K562 (cell line): Measurements from ENCODE around the gene ZCCHC3. TPM values are rescaled to one million over a fixed set of nuclear protein-coding genes. Genes with fewer than 3 reads are reported as not detected.

Experiments used
- AFF4 ChIP-seq: sonication (generic); formaldehyde crosslinking; IDR thresholded peaks from 2 replicates; pipeline ENCODE4 v1.8.0; 2023; ENCODE audit warnings: mild to moderate bottlenecking, missing genetic modification reagents
- CBX8 ChIP-seq: fragments of 200-600 bp; sonication (generic); IDR thresholded peaks from 2 replicates; pipeline ENCODE4 v1.6.1; 2012; ENCODE audit warnings: borderline replicate concordance, mixed run types, low read depth, mild to moderate bottlenecking, moderate library complexity, mixed read lengths, low read length, control low read depth, inconsistent platforms; ENCODE audit not compliant: poor library complexity, severe bottlenecking; ENCODE audit errors: extremely low read depth
- CC2D1A ChIP-seq: fragments of 450-650 bp; IDR thresholded peaks from 2 replicates; pipeline ENCODE4 v1.6.1; 2017; ENCODE audit warnings: mild to moderate bottlenecking
- EGR1 ChIP-seq: fragments of 450-650 bp; conservative IDR thresholded peaks from 2 replicates; pipeline ENCODE4 v1.6.1; 2017; ENCODE audit warnings: mild to moderate bottlenecking
- ETV5 ChIP-seq: sonication (generic); formaldehyde crosslinking; IDR thresholded peaks from 2 replicates; pipeline ENCODE4 v1.4.0; 2020; ENCODE audit warnings: low read depth, mild to moderate bottlenecking, missing genetic modification reagents
- FOXM1 ChIP-seq, 2 experiments: fragments of 450-650 bp in 1 of 2; sonication (generic) in 1 of 2; formaldehyde crosslinking in 1 of 2; IDR thresholded peaks; 2 replicates each; pipeline versions ENCODE4 v1.6.1 to v1.9.0; 2017 to 2022; ENCODE audit warnings: low read depth in 2 of 2, mild to moderate bottlenecking in 2 of 2, missing genetic modification reagents in 1 of 2, moderate library complexity in 1 of 2
- LARP7 ChIP-seq: fragments of 450-650 bp; IDR thresholded peaks from 2 replicates; pipeline ENCODE4 v1.6.1; 2016
- POLR2AphosphoS5 ChIP-seq: IDR thresholded peaks from 2 replicates; pipeline ENCODE4 v1.6.1; 2011; ENCODE audit warnings: mild to moderate bottlenecking, low read depth, low read length, moderate library complexity; ENCODE audit not compliant: control insufficient read depth, insufficient read depth
- PRDM10 ChIP-seq: fragments of 450-650 bp; IDR thresholded peaks from 2 replicates; pipeline ENCODE4 v1.6.1; 2018; ENCODE audit not compliant: partially characterized antibody
- PRPF4 ChIP-seq: fragments of 200-400 bp; formaldehyde crosslinking; IDR thresholded peaks from one replicate; pipeline ENCODE4 v1.6.1; 2017; ENCODE audit warnings: low read length, low read depth, mild to moderate bottlenecking; ENCODE audit not compliant: insufficient read depth, poor library complexity, severe bottlenecking
- RAD21 ChIP-seq, 2 experiments: fragments of 250-450 bp in 1 of 2; fragments of 450-650 bp in 1 of 2; sonication (Bioruptor Pico) in 1 of 2; formaldehyde crosslinking in 1 of 2; IDR thresholded peaks in 1 of 2; conservative IDR thresholded peaks in 1 of 2; 2 replicates each; pipeline versions ENCODE4 v1.4.0 to v1.8.0; 2020 to 2022; ENCODE audit warnings: mild to moderate bottlenecking in 2 of 2, moderate library complexity in 1 of 2
- STAG1 ChIP-seq: sonication (generic); formaldehyde crosslinking; IDR thresholded peaks from 2 replicates; pipeline ENCODE4 v1.5.0; 2020; ENCODE audit warnings: missing genetic modification reagents, borderline replicate concordance
- TAF9B ChIP-seq: fragments of 450-650 bp; IDR thresholded peaks from 2 replicates; pipeline ENCODE4 v1.6.1; 2018; ENCODE audit warnings: mild to moderate bottlenecking; ENCODE audit not compliant: partially characterized antibody
- XRCC5 ChIP-seq: fragments of 200-400 bp; formaldehyde crosslinking; IDR thresholded peaks from 2 replicates; pipeline ENCODE4 v1.6.1; 2017; ENCODE audit warnings: low read depth, mild to moderate bottlenecking, low read length
- ZC3H11A ChIP-seq: IDR thresholded peaks from 2 replicates; pipeline ENCODE4 v1.6.1; 2012; ENCODE audit warnings: low read depth, low read length, improper control_type of control experiment
- ZNF316 ChIP-seq: fragments of 450-650 bp; IDR thresholded peaks from 2 replicates; pipeline ENCODE4 v1.6.1; 2016
- polyA plus RNA-seq, 8 experiments: library from polyadenylated mRNA; depleted of rRNA in 4 of 8; stranded (reverse) in 5 of 8; unstranded in 3 of 8; fragments of >200 nt; fragmentation: Nextera tagmentation in 2 of 8; fragmentation: Illumina TruSeq in 1 of 8; extraction: Ambion mirVana in 2 of 8; extraction: Trizol in 1 of 8; gene quantifications; 2 replicates each; pipeline versions ENCODE4 v1.2.1 to v1.2.3, GENCODE V29; 2011 to 2014; ENCODE audit warnings: inconsistent platforms in 1 of 8, missing spikeins in 1 of 8
- total RNA-seq, 7 experiments: library from RNA; depleted of rRNA in 6 of 7; stranded (reverse); fragments of >200 nt in 6 of 7; fragmentation: Illumina TruSeq in 2 of 7; extraction: Trizol in 2 of 7; gene quantifications; 2 replicates each; pipeline versions ENCODE4 v1.2.1 to v1.2.3, GENCODE V29; 2011 to 2021; ENCODE audit warnings: low replicate concordance in 1 of 7

Gene ZCCHC3
- total and polyA plus RNA-seq, 9 of the 15 experiments (the other 6 are each of a cell fraction or from before 2014, with no cell fraction given) = 2.8 to 23.3 (median 16.5) TPM

GRCh38 chr20:330233-331149 lies 33.1 kb downstream of the ZCCHC3 start (continued):
- TF ChIP-seq PRDM10 (peak; percentile 95), FOXM1 (IDR thresholded peaks at IDR 0.05; ENCODE audit: low read depth) (no peak), FOXM1 (CRISPR knock-in tag; IDR thresholded peaks at IDR 0.05; ENCODE audit: low read depth) (no peak), CC2D1A (no peak), AFF4 (no peak), ZC3H11A (no peak), CBX8 (no peak), RAD21 (CRISPR knock-in tag; conservative IDR thresholded peaks at IDR 0.05 in 1 of 2, IDR thresholded peaks at IDR 0.05 in 1 of 2) (peak; percentile 52 to 78), ZNF316 (no peak), STAG1 (CRISPR knock-in tag) (peak; percentile 36; the same call in 1 of the 2 replicates), EGR1 (no peak), POLR2AphosphoS5 (peak; percentile 50; the same call in 1 of the 2 replicates), XRCC5 (0 out of 2 replicates have a peak, but pooled peaks have one; percentile 47), LARP7 (no peak), PRPF4 (no peak), TAF9B (no peak), ETV5 (CRISPR knock-in tag) (no peak)
